WTC11 (cell line): Measurements from ENCODE around the gene PLA2G4F. TPM values are rescaled to one million over a fixed set of nuclear protein-coding genes. Genes with fewer than 3 reads are reported as not detected.

Source experiments
- ATAC-seq: fragments of 200-7000 bp; cut with Tn5 transposase; 2 replicates; pipeline ENCODE4 v1.10.0; 2021; ENCODE audit warnings: mild to moderate bottlenecking, moderate library complexity
- CTCF ChIA-PET: fragments of 300-600 bp; sonication (Branson Sonifier 250); formaldehyde crosslinking; loops from one replicate; lab custom pipeline; 2021; ENCODE audit warnings: antibody characterized with exemption; lab: Charles Lee
- POLR2A ChIA-PET: fragments of 350-600 bp; sonication (Branson Sonifier 250); formaldehyde crosslinking; loops from one replicate; lab custom pipeline; 2021; ENCODE audit warnings: antibody characterized with exemption; lab: Charles Lee
- DNase-seq: peaks from one replicate; pipeline ENCODE4 v3.0.0; 2021; ENCODE audit warnings: low spot score
- H3K27ac Mint-ChIP-seq: 2 replicates; pipeline ENCODE4 v1.8.0; 2021; ENCODE audit warnings: mixed read lengths
- H3K27me3 Mint-ChIP-seq: 2 replicates; pipeline ENCODE4 v1.8.0; 2021; ENCODE audit warnings: low read depth, mild to moderate bottlenecking, moderate library complexity, mixed read lengths
- H3K36me3 Mint-ChIP-seq: 2 replicates; pipeline ENCODE4 v1.8.0; 2021; ENCODE audit warnings: mixed read lengths
- H3K4me1 Mint-ChIP-seq: 2 replicates; pipeline ENCODE4 v1.8.0; 2022; ENCODE audit warnings: mixed read lengths
- H3K4me3 Mint-ChIP-seq: 2 replicates; pipeline ENCODE4 v1.8.0; 2021; ENCODE audit warnings: mild to moderate bottlenecking, moderate library complexity, mixed read lengths
- H3K9me3 Mint-ChIP-seq: 2 replicates; pipeline ENCODE4 v1.8.0; 2021; ENCODE audit warnings: mixed read lengths
- ATF1 ChIP-seq: sonication (generic); formaldehyde crosslinking; IDR thresholded peaks from 2 replicates; pipeline ENCODE4 v1.8.1; 2023; ENCODE audit warnings: mild to moderate bottlenecking, moderate library complexity, missing genetic modification reagents
- CBFB ChIP-seq: sonication (generic); formaldehyde crosslinking; IDR thresholded peaks from 2 replicates; pipeline ENCODE4 v1.8.1; 2022; ENCODE audit warnings: mild to moderate bottlenecking, low read depth, missing genetic modification reagents
- CREM ChIP-seq: sonication (generic); formaldehyde crosslinking; IDR thresholded peaks from 2 replicates; pipeline ENCODE4 v1.8.1; 2022; ENCODE audit warnings: mild to moderate bottlenecking, missing genetic modification reagents, moderate library complexity
- ESRRA ChIP-seq: sonication (generic); formaldehyde crosslinking; IDR thresholded peaks from 2 replicates; pipeline ENCODE4 v1.8.1; 2022; ENCODE audit warnings: mild to moderate bottlenecking, missing genetic modification reagents, borderline replicate concordance
- FOXP1 ChIP-seq: sonication (generic); formaldehyde crosslinking; IDR thresholded peaks from 2 replicates; pipeline ENCODE4 v1.8.0; 2022; ENCODE audit warnings: missing genetic modification reagents, mild to moderate bottlenecking, moderate library complexity, borderline replicate concordance
- GABPB1 ChIP-seq: sonication (generic); formaldehyde crosslinking; IDR thresholded peaks from 2 replicates; pipeline ENCODE4 v1.8.1; 2023; ENCODE audit warnings: mild to moderate bottlenecking, missing genetic modification reagents
- GRHL2 ChIP-seq: fragments of 250-450 bp; sonication (Bioruptor Pico); IDR thresholded peaks from 2 replicates; pipeline ENCODE4 v1.8.0; 2022; ENCODE audit warnings: mild to moderate bottlenecking, moderate library complexity; ENCODE audit not compliant: insufficient replicate concordance, severe bottlenecking
- JAZF1 ChIP-seq: fragments of 250-450 bp; sonication (Bioruptor Pico); IDR thresholded peaks from 2 replicates; pipeline ENCODE4 v1.9.0; 2021; ENCODE audit warnings: moderate library complexity, mild to moderate bottlenecking, inconsistent platforms
- OVOL2 ChIP-seq: fragments of 250-450 bp; sonication (Bioruptor Pico); IDR thresholded peaks from 2 replicates; pipeline ENCODE4 v1.9.0; 2021; ENCODE audit warnings: mild to moderate bottlenecking, borderline replicate concordance
- ZBTB21 ChIP-seq: sonication (generic); formaldehyde crosslinking; IDR thresholded peaks from 2 replicates; pipeline ENCODE4 v1.8.1; 2023; ENCODE audit warnings: mild to moderate bottlenecking, missing genetic modification reagents, borderline replicate concordance
- ZNF121 ChIP-seq: sonication (generic); formaldehyde crosslinking; IDR thresholded peaks from 2 replicates; pipeline ENCODE4 v1.8.0; 2023; ENCODE audit warnings: missing genetic modification reagents
- ZNF396 ChIP-seq: fragments of 250-450 bp; sonication (Bioruptor Pico); IDR thresholded peaks from 2 replicates; pipeline ENCODE4 v1.8.0; 2021; ENCODE audit warnings: mild to moderate bottlenecking, moderate library complexity, borderline replicate concordance
- ZNF416 ChIP-seq: fragments of 250-450 bp; sonication (Bioruptor Pico); IDR thresholded peaks from 2 replicates; pipeline ENCODE4 v1.9.0; 2021; ENCODE audit warnings: mild to moderate bottlenecking, inconsistent platforms
- ZNF423 ChIP-seq: fragments of 250-450 bp; sonication (Bioruptor Pico); IDR thresholded peaks from 2 replicates; pipeline ENCODE4 v2.1.2; 2022; ENCODE audit warnings: mild to moderate bottlenecking, moderate library complexity
- ZNF671 ChIP-seq: fragments of 250-450 bp; sonication (Bioruptor Pico); IDR thresholded peaks from 2 replicates; pipeline ENCODE4 v1.8.0; 2021; ENCODE audit warnings: mild to moderate bottlenecking
- total RNA-seq: library from RNA; stranded (reverse); gene quantifications from 3 replicates; pipeline ENCODE4 v1.2.3, GENCODE V29; 2021
- TF ChIP-seq, protein P1 (sequence below): fragments of 250-450 bp; sonication (Bioruptor Pico); conservative IDR thresholded peaks from 2 replicates; pipeline ENCODE4 v1.9.0; 2021; ENCODE audit warnings: mild to moderate bottlenecking
- TF ChIP-seq, protein P2 (sequence below): sonication (generic); formaldehyde crosslinking; IDR thresholded peaks from 2 replicates; pipeline ENCODE4 v1.8.0; 2022; ENCODE audit warnings: mild to moderate bottlenecking, missing genetic modification reagents
- TF ChIP-seq, protein P3 (sequence below): fragments of 250-450 bp; sonication (Bioruptor Pico); IDR thresholded peaks from 2 replicates; pipeline ENCODE4 v1.8.0; 2021; ENCODE audit warnings: mild to moderate bottlenecking
- TF ChIP-seq, protein P4 (sequence below): sonication (generic); formaldehyde crosslinking; IDR thresholded peaks from 2 replicates; pipeline ENCODE4 v1.8.0; 2022; ENCODE audit warnings: mild to moderate bottlenecking, missing genetic modification reagents
- TF ChIP-seq, protein P5 (sequence below): sonication (generic); formaldehyde crosslinking; IDR thresholded peaks from 2 replicates; pipeline ENCODE4 v1.8.1; 2022; ENCODE audit warnings: mild to moderate bottlenecking, missing genetic modification reagents, moderate library complexity, borderline replicate concordance
- TF ChIP-seq, protein P6 (sequence below): sonication (generic); formaldehyde crosslinking; IDR thresholded peaks from 2 replicates; pipeline ENCODE4 v1.8.0; 2022; ENCODE audit warnings: mild to moderate bottlenecking, missing genetic modification reagents
- TF ChIP-seq, protein P7 (sequence below): sonication (generic); formaldehyde crosslinking; IDR thresholded peaks from 2 replicates; pipeline ENCODE4 v1.8.1; 2023; ENCODE audit warnings: mild to moderate bottlenecking, missing genetic modification reagents
- TF ChIP-seq, protein P8 (sequence below): fragments of 250-450 bp; sonication (Bioruptor Pico); IDR thresholded peaks from 2 replicates; pipeline ENCODE4 v1.9.0; 2021; ENCODE audit warnings: mild to moderate bottlenecking

The PLA2G4F gene
- total RNA-seq, 1 experiment from 2014 or later: 0.11 TPM

DNA sequence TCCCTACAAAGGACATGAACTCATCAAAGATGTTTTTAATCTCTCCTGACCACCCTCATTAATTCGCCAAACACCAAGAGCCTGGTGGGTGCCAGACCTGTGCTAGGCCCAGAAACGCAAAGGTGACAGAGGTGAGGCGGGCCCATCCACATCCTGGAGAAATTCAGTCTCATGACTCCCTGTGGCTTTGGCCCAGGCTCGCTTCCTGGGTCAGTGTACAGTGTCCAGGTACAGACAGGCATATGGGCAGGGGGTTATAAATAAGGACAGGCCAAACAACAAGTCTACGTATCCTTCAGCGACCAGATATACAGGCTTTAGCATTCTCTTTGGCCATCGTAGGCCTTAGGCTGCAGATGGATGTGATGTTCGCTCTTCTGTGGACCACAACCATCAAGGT is 945 bp upstream of the PLA2G4F start (continued):
- TF ChIP-seq, protein P1, sequence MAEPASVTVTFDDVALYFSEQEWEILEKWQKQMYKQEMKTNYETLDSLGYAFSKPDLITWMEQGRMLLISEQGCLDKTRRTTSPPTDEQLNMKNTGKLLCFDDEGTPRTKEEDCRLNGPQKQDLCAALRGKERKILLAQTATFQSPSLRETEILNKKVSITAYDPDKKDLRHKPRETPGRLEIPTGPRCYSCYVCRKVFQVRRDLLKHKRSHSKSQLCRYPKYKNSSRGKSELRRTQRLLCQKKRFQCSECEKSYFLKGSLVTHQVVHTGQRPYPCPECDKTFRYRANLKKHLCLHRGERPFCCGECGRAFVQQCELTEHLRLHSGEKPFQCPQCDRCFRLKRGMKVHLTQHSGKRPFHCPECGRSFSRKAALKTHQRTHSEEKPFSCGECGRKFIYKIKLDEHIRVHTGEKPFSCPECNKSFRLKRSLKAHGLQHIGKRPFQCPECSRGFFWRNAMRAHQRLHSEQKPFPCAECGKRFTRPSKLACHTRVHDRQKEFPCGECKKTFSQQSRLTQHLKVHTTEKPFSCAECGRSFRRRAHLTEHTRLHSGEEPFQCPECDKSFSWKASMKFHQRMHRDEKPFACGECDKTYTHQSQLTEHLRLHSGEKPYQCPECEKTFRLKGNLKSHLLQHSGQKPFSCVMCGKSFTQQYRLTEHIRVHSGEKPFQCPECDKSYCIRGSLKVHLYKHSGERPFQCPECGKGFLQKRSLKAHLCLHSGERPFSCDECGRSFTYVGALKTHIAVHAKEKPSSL (CRISPR knock-in tag): no peak
- TF ChIP-seq, protein P2, sequence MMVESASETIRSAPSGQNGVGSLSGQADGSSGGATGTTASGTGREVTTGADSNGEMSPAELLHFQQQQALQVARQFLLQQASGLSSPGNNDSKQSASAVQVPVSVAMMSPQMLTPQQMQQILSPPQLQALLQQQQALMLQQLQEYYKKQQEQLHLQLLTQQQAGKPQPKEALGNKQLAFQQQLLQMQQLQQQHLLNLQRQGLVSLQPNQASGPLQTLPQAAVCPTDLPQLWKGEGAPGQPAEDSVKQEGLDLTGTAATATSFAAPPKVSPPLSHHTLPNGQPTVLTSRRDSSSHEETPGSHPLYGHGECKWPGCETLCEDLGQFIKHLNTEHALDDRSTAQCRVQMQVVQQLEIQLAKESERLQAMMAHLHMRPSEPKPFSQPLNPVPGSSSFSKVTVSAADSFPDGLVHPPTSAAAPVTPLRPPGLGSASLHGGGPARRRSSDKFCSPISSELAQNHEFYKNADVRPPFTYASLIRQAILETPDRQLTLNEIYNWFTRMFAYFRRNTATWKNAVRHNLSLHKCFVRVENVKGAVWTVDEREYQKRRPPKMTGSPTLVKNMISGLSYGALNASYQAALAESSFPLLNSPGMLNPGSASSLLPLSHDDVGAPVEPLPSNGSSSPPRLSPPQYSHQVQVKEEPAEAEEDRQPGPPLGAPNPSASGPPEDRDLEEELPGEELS: no peak
- TF ChIP-seq ZNF671 (CRISPR knock-in tag): no peak
- TF ChIP-seq JAZF1 (CRISPR knock-in tag): no peak
- TF ChIP-seq OVOL2 (CRISPR knock-in tag): no peak

DNA sequence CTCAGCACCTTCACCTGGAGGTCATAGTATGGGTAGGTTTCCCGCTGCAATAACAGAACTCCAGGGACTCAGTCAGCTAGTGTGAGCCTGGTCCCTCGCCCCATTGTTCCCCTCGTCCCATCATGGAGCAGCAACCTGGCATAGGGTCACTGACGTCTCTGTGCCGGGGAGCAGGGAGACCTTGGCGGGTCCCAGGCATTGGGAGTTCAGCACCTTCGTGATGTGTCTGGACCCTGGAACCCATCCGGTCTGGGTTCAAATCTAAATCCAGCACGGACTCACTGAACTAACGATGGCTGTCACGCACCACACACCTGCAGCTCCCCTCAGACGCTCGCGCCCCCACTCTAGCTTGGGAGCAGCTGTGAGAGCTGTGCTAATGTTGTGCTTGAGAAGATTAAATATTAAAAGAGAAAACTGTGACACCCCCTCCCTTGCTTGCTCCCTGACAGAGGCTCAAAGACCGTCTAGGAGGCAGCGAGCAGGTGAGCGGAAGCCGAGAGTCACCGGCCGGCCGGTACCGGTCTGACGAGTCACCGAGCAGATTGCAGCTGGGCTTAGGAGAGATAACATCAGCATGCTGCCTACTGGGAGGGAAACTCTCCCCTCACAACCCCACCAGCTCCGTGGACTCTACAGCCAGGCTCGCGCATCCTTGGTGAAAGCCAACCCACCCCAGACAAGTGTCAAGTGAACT is 742 bp downstream of the PLA2G4F start:
- Mint-ChIP-seq H3K4me1 (peaks cover 7% of the 10 kb centered on the region), H3K27me3 (no peaks in the 10 kb centered on the region), H3K27ac (peak overlapping the region; percentile 46; the same call in 1 of the 2 replicates), H3K9me3 (no peaks in the 10 kb centered on the region), H3K36me3 (peaks cover 9% of the 10 kb centered on the region), H3K4me3 (no peak overlapping the region)
- ChIA-PET CTCF (interaction anchor here (0.5 to 2.5 kb wide), 8 partner anchors 9 to 504 kb away, joined by 3 to 14 read pairs (median 4); no protein-coding TSS in a partner anchor), POLR2A (no interaction called here)
- no peak for ATAC-seq
- no peak for DNase-seq
- no peak for TF ChIP-seq ZNF396
- TF ChIP-seq, protein P3, sequence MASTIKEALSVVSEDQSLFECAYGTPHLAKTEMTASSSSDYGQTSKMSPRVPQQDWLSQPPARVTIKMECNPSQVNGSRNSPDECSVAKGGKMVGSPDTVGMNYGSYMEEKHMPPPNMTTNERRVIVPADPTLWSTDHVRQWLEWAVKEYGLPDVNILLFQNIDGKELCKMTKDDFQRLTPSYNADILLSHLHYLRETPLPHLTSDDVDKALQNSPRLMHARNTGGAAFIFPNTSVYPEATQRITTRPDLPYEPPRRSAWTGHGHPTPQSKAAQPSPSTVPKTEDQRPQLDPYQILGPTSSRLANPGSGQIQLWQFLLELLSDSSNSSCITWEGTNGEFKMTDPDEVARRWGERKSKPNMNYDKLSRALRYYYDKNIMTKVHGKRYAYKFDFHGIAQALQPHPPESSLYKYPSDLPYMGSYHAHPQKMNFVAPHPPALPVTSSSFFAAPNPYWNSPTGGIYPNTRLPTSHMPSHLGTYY (CRISPR knock-in tag): no peak
- no peak for TF ChIP-seq ZNF423 (CRISPR knock-in tag)
- TF ChIP-seq, protein P4, sequence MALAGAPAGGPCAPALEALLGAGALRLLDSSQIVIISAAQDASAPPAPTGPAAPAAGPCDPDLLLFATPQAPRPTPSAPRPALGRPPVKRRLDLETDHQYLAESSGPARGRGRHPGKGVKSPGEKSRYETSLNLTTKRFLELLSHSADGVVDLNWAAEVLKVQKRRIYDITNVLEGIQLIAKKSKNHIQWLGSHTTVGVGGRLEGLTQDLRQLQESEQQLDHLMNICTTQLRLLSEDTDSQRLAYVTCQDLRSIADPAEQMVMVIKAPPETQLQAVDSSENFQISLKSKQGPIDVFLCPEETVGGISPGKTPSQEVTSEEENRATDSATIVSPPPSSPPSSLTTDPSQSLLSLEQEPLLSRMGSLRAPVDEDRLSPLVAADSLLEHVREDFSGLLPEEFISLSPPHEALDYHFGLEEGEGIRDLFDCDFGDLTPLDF (CRISPR knock-in tag): no peak
- TF ChIP-seq GRHL2 (CRISPR knock-in tag): no peak
- TF ChIP-seq ESRRA (CRISPR knock-in tag): no peak
- no peak for TF ChIP-seq ZNF416
- no peak for TF ChIP-seq CBFB (CRISPR knock-in tag)
- TF ChIP-seq, protein P5, sequence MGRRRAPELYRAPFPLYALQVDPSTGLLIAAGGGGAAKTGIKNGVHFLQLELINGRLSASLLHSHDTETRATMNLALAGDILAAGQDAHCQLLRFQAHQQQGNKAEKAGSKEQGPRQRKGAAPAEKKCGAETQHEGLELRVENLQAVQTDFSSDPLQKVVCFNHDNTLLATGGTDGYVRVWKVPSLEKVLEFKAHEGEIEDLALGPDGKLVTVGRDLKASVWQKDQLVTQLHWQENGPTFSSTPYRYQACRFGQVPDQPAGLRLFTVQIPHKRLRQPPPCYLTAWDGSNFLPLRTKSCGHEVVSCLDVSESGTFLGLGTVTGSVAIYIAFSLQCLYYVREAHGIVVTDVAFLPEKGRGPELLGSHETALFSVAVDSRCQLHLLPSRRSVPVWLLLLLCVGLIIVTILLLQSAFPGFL (CRISPR knock-in tag): no peak
- no peak for TF ChIP-seq GABPB1
- TF ChIP-seq, protein P6, sequence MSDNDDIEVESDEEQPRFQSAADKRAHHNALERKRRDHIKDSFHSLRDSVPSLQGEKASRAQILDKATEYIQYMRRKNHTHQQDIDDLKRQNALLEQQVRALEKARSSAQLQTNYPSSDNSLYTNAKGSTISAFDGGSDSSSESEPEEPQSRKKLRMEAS: no peak
- no peak for TF ChIP-seq CREM (CRISPR knock-in tag)
- no peak for TF ChIP-seq FOXP1 (CRISPR knock-in tag)
- no peak for TF ChIP-seq ZBTB21 (CRISPR knock-in tag)
- no peak for TF ChIP-seq ATF1 (CRISPR knock-in tag)
- TF ChIP-seq, protein P7, sequence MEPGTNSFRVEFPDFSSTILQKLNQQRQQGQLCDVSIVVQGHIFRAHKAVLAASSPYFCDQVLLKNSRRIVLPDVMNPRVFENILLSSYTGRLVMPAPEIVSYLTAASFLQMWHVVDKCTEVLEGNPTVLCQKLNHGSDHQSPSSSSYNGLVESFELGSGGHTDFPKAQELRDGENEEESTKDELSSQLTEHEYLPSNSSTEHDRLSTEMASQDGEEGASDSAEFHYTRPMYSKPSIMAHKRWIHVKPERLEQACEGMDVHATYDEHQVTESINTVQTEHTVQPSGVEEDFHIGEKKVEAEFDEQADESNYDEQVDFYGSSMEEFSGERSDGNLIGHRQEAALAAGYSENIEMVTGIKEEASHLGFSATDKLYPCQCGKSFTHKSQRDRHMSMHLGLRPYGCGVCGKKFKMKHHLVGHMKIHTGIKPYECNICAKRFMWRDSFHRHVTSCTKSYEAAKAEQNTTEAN (CRISPR knock-in tag): no peak
- TF ChIP-seq, protein P8, sequence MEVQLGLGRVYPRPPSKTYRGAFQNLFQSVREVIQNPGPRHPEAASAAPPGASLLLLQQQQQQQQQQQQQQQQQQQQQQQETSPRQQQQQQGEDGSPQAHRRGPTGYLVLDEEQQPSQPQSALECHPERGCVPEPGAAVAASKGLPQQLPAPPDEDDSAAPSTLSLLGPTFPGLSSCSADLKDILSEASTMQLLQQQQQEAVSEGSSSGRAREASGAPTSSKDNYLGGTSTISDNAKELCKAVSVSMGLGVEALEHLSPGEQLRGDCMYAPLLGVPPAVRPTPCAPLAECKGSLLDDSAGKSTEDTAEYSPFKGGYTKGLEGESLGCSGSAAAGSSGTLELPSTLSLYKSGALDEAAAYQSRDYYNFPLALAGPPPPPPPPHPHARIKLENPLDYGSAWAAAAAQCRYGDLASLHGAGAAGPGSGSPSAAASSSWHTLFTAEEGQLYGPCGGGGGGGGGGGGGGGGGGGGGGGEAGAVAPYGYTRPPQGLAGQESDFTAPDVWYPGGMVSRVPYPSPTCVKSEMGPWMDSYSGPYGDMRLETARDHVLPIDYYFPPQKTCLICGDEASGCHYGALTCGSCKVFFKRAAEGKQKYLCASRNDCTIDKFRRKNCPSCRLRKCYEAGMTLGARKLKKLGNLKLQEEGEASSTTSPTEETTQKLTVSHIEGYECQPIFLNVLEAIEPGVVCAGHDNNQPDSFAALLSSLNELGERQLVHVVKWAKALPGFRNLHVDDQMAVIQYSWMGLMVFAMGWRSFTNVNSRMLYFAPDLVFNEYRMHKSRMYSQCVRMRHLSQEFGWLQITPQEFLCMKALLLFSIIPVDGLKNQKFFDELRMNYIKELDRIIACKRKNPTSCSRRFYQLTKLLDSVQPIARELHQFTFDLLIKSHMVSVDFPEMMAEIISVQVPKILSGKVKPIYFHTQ: no peak
- no peak for TF ChIP-seq ZNF121 (CRISPR knock-in tag)
